Activated CD4-positive, alpha-beta T cell treated with anti-CD3 and anti-CD28 coated beads, Interleukin-2, amount 50 U/mL, for 1 hour (primary cell): Measurements from ENCODE around the gene CRNN.

Experiments
- DNase-seq: peaks from one replicate; pipeline ENCODE4 v3.0.0-alpha.2; 2020

Gene CRNN

DNA sequence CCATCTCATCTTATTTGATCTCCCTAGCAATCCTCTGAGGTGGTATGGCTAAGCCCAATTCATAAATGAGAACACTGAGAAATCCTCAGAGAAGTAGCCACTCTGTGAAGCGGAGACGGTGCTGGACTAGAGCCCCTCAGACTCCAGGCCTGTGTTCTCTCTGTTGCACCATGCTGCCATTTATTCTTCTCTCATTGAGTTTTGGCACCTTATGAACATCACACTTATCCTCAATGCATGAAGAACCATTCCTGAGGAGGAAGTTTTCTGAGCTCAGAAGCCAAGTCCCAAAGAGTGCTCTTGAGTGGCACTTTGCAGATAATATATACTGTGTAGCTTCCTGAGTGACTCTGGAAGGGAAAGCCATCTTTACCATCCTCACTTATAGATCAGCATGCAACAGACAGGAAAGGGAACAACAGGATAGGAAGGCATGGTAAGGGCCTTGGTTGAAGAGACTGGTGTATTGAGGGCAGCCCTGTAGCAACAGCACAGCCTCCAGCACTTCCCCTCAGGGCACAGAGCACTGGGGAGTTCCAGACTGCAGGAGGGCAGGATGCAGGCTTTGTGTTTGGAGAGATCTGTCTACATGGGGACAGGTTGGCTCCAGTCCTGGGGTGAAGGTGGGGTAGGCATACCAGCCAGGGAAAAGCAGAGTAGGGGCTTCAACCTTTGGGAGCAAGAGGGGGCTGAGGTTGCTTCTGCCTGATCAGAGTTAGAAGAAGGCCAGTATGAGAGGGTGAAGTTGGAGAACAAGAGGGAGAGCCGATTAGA lies 1.6 kb upstream of the CRNN start:
- no peak for DNase-seq

DNA sequence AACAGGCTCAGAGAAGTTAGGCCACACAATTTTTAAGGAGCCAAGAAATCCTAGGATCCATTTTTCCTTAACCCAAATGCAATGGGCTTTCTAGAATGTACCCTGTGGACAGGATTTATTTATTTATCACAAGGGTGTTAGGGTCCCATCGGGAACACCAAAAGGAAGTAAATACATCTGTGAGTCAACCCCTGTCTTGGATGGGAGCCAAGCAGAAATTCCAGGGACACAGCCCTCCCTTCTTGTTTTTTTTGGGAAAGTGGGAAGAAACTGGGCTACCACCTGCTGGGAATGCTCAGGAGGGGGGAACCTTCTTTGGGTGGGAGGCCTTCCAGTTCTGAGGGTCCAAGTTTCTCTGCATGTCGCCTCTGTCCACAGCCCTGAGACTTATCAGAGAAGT lies 1.3 kb downstream of the CRNN start:
- no peak for DNase-seq

DNA sequence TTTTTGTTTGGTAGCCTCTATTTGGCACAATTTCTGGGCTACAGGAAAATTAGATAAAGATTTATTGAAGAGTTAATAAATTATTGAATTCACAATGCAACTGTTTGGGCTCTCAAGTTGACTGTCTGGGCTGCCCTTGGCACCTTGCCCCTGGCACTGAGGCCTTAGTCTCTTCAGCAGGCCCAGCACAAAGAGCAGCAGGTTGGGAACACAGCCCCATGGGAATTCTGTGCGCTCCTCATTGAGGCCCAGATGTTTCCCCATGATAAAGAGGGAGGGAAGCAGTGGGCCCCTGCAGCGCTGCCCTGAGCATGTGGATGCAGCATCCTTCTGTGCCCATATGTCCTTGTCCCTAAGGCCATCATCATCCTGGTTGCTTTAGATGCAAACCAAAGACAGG lies 2.9 kb downstream of the CRNN start:
- no peak for DNase-seq

DNA sequence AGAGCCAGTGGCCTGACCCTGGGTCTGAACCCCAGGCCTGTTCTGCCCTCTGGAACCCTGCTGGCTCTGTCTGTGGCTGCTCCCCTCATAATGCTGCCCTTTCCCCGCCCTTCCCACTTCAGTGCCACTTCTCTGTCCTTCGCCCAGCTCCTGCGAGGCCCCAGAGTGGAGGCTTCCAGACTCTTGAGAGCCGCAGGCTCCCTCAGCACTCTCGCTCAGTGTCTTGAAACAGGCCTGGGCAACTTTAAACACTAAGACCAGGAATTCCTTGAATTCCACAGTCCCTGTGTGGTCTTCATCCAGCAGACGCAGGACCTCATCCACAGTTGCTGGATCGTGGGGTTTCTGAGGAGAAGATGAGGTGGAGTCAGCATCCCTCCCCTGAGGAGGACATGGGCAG lies 3.5 kb downstream of the CRNN start:
- no peak for DNase-seq

DNA sequence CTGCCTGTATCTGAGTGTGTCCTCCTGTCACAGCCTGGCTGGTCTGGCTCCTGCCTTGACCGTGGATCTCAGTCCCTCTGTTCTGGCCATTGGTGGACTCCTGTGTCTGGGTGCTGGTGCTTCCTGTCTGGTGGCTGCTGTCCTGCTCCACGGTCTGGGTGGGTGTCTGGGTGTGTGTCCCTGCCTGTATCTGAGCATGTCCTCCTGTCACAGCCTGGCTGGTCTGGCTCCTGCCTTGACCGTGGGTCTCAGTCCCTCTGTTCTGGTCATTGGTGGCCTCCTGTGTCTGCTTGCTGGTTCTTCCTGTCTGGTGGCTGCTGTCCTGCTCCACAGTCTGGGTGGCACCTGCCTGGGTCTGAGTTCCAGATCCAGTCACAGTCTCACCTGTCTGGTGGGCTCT lies 4.0 kb downstream of the CRNN start:
- no peak for DNase-seq

DNA sequence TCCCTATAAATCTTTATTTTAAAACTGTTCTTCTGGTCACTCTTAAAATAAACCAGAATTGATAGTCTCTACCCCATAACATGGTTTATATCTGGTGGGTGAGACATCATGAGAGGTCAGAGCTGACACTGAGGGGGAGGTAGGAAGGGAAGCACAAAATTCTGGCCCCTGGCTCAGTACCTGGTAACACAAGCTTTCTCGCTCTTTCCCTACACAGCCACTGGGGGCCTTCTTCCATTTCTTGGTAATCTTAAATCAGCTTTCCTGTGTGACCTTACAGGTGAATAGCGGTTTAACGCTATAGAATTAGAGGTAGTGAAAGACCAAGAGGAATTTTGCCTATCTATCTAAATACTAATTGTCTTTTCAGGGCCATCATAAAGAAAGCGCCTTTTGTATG lies 5.4 kb downstream of the CRNN start:
- DNase-seq = no peak

DNA sequence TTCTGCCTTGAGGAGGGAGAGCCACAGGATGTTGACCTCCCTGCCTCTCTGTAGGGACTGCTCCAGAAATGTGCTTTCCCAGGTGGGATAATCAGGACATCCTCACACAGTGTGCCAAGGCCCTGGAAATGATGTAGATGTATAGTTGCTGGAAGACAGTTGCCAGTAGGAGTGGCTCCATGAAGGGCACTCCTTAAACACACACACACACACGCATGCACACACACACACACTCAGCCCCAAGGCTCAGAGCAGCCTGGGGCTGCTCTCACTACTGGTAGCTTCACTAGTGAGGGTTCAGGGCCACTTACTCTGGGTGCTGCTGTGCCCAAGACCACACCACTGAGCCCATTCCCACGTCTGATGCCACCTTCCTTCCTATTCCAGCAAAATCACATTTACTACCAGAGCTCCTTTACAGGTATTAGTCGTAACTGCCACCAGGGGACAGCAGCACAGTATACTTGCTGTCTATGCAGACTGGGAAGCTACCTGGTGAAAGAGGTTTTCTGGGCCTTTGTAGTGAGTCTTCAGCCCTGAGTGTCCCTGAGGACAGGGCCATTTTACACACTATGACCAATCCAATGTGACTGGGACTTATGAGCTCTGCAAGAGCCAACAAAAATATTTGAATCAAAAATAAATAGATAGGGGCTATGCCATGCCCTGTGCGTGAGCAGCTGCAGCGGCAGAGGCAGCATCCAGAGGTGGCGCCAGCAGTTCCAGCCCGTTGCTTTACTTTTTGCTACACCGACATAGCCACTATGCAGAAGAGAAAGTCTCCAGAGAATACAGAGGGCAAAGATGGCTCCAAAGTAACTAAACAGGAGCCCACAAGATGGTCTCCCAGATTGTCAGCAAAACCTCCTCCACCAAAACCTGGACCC lies 15.0 kb downstream of the CRNN start:
- DNase-seq = peak; percentile 7

DNA sequence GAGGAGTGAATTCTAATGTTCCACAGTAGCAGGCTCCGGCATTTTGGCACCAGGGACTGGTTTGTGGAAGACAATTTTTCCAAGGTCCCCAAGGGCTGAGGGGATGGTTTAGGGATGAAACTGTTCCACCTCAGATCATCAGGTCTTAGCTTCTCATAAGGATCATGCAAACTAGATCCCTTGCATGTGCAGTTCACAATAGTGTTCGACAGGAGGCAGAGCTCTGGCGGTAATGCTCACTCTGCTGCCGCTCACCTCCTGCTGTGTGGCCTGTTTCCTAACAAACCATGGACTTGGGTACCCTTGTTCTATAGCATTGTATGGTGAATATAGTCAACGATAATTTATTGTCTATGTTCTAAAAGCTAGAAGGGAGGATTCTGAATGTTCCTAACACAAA lies 16.6 kb downstream of the CRNN start:
- no peak for DNase-seq

DNA sequence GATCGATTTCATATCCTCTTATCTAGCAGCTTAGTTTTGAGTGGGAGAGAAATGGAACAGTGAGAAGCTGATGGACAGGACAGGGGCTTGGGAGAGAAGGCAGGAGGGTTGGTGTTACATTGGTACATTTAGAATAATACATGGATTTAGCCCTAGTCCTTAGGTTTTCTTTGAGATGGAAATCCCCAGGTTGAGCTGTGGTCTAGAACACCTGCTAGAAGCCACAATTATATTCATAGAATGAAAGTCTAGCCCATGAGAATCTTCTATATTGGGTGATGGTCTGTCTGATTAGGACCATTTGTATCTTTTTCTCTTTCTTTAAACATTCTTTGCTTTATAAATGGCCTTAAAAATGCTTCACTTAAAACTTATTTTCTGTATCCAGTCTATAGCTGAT lies 19.9 kb downstream of the CRNN start:
- no peak for DNase-seq

DNA sequence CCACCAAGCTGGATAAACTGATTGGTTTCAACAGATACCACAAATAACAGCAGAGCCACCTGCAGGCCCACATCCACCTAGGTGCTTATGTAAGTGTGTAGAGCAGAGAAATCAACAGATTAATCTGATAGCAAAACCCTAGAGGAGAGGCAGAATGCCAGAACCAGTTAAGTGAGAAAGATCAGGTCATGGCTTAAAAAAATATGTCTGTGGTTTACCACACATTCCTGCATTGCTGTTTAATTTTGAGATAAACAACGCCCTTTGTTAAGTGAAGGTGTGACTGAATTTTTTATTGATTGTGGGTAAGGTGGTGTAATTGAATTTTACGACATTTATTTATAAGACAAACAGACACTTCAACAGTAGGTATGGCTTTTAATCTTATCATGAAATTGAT lies 21.2 kb downstream of the CRNN start:
- no peak for DNase-seq

DNA sequence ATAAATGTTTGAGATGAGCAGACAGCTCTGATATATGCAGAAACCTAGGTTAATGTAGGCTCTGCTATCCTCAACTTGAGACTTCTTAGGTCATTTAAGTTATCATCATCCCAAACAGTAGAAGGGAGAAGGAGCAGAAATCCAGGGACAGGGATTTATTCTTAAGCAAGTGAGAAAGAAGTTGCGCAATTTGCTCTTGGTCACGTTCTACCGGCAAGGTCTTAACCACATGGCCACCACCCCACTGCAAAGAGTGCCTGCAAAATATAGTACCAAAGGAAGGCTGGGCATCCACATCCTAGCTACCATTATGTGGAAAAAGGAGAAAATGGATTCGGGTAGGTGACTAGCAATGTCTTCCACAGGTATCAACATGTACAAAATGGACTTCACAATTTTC lies 25.2 kb downstream of the CRNN start:
- DNase-seq = no peak

DNA sequence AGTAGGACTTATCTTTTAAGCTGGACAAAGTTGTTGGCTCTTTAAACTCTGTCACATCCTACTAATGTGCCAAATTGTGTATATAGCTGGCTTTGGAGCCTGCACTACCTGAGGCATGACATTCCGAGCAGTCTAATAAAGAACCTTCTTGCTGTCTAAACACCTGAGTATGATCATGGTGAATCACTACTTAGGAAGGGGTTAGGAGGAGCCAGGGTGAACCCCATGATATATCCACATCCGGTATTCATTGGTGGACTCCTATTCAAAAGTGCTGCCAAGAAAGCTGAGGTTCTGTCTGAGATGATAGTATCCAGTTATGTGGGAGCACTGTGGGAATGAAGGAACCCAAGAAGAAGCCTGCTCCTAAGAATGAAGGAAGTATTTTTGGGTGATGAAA lies 27.1 kb downstream of the CRNN start:
- no peak for DNase-seq

DNA sequence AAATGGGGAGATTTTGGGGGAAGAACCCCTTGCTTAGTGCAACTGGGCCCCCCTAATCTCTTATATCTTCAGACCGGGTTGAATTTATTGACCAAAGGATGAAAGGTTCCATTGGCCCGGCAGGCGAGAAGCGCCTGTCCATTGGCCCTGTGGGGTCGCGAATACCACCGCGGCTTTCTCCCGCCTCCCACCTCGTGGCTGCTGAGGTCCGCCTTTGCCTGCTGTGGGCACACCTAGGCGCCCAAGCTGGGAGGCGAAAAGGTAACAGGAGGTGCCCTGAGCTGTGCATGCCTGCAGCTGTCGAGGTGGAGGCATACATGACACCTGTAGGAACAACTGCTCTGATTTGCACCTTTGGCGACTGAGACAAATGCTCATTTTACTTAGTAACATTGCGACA lies 33.1 kb downstream of the CRNN start:
- DNase-seq = no peak

DNA sequence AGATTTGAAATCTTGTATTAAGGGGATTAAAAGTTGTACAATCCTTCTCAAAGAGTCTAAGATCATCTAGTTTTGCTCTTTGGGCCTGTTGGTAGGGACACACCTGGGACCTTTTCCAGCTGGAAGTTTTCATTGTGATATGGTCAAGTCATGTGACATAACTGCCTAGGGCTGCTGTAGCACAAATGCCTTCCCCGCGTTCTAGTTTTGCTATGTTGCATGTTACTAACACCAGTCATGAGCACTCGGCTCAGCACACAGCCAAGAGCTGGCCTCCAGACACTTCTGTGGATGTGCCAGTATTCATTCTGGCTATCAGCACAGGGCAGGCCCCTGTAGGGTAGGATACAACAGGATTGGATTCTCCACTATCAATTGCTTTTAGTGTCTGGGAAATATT lies 39.6 kb downstream of the CRNN start:
- no peak for DNase-seq

DNA sequence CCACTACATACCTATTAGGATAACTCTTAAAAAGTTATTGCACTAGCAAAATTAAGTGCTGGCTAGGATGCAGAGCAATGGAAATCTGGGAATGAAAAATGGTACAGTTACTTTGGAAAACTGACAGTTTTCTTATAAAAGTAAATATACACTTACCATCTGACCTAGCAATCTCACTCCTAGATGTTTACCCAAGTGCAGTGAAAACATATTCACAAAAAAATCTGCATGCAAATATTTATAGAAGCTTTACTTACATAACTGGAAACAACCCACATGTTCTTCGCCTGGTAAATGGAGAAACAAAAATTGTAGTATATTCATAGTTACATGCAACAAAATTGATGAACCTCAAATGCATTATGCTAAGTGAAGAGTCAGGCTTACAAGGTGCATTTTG lies 41.4 kb downstream of the CRNN start:
- DNase-seq = no peak

DNA sequence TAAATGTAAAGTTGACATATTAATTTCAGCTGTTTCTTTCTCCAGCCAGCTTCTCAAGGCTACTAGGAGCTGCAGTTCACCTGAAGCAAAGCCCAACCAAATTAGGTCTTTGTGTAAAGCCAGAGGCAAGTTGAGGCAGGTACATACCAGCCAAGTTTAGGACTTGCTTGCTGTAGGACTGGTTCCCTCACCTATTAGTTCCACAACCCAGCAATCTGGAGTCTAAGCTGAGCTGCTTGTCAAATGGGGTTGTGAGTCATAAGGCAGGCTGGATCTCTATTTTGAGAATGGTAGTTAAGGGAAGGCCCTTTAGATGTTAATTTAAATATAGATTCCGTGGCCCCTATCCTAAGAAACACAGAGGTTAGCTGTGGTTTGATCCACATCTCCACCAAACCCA lies 46.6 kb downstream of the CRNN start:
- no peak for DNase-seq

DNA sequence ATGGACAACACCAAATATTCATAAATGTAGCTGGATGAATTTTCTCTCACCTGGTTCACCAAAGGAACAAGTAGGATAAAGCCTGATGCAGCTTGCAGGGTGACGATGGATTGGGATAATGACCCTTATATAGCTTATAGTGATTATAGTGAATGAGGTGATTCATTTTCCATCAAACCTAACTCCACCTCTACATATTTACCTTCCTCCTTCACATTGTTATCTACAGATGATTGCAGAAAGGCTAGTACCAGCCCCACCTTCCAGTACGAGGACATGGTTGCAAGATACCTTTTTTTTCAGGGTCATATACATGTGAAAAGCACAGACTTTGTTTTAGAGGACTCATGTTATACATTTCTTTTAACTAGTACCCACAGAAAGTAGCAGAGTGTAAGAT lies 54.2 kb downstream of the CRNN start, which contains the start of gene FLG2:
TSS of gene FLG2 (minus strand) at position 101 of the 400 bp plus-strand sequence. CDS start 1,122 bp downstream, outside the sequence.
- no peak for DNase-seq
